Glomerular visceral epithelial cell (primary cell): Measurements from ENCODE around the gene NPB.

Experiments used
- DNase-seq: peaks from one replicate; pipeline ENCODE4 v3.0.0-alpha.2; 2016; ENCODE audit errors: extremely low spot score

The NPB gene

DNA sequence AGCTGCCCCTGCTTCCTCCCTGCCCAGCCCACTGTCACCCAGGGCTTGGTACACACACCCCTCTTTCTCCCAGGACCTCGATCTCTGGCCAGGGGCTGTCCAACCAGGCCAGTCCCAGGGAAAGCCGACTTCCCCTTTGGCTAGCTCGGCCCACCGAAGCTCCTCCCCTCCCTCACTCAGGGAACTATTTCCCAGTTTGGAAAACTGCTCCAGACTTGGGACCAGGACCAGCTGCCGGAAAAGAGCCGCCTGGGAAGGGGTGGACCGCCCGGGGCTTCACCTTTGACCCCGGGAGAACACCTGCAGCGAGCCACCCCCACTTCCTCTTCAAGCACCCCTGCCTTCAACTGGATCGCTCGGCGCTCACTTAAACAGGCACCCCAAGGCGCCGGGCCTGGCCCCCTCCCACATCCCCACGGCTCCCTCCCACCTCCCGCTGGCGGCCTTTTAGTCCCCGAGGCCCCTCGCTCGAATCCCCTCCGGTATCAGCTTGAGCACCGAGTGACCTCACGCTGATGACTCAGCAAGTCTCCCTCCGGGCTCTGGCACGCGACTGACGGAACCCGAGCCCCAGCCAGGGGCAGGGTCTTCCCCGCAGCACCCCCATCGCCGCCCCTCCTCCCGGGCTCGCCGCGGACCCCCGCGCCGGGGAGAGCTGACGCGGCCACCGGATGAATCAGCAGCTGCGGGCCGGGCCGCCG, 24.6 kb downstream of the NPB start:
- DNase-seq: peak; percentile 89

DNA sequence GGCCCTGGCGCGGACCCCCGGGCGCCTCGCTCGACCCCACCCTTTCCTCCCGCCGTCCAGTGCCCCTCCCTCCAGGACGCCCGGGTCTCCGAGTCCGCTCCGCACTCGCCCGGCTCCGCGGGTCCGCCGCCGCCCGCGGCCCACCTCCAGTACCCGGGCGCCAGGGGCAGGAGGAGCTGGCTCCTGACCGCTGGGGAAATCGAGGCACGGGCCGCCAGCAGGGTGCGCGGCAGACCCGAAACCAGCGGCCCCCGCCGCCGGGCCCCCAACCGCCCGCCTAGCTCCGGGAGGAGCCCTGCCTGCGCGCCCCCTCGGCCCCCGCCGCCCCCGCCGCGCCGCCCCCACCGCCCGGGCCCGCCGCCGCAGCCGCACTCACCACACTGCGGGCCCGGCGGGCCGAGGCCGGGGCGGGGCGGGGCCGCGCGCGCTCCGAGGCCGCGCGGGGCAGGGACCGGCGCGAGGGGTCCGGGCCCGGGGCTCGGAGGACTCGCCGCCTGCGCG, 25.2 kb downstream of the NPB start:
- no peak for DNase-seq

DNA sequence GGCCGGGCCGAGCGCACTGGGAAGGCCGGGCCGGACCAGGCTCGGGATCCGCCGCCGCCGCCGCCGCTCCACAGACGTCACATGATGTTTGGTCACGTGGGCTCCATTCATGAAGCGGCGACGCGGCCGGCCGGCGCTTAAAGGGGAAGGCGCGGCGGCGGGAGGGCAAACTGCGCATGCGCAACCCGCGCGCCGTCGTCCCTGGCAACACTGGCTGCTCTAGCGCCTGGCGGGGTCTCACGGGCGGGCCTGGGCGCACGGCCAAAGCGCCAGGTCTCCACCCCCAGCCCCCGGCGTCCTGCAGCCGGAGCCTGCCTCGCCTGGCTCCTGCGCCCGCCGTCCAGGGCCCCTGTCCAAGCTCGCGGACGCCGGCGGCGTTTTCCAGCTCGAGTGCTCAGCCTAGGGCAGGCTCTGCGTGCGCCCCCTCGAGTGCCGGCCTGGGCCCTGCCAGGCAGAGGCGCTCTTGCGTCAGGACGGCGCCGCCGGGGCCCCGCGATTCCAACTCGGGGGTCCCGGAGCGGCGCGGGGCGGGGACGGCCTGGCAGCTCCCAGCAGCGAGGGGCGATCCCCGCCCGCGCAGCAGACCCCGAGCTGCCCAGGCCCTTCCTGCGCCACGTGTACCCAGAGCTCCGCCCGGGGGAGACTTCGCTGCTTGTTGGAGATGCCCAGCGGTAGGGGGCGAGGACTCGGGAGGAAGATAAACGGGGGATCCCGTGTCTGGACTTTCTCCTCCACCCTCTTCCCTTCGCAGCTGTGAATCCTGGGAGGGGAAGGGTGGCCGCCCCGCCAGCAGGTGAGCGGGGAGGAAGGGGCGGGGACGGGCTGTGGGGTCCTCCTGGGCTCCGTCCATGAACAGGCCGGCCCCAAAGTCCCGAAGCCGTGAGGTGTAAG, 25.9 kb downstream of the NPB start, which contains the start of gene MAFG:
TSS of gene MAFG (minus strand) at position 83 of the 891 bp plus-strand sequence. CDS start 4,550 bp downstream, outside the sequence.
- peak; percentile 97 for DNase-seq

DNA sequence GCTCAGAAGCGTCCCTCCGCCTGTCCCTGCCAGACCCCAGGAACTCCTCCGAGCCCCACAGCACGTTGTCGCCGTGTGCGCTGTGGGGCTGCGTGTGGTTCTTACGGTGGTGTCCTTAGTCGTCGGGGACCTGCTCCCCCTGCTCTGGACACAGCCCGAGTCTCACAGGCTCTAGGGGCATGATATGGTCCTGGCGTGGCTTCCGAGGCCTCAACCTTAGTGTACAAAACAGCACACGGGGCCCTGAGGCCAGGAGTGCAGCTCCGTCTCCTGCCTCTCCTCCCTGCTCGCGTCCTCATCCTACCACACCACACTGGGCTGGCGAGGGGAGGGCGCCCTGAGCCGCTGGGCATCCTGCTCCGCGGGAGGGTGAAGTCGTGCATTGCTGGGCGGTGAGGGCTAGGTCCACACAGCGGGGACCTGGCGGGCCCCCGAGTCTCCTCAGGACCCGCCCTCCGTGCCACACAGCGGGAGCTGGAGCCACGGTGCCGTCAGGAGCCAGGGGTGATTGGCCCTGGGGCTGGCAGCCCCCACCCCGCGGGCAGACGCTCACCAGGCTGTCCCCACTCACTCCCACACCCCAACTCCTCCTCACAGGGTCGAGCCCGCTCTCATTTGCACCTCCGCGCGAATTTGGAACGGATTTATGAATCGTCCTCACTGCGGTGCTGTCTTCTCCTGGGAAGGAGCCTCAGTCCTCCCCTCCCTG, 26.7 kb downstream of the NPB start:
- no peak for DNase-seq

DNA sequence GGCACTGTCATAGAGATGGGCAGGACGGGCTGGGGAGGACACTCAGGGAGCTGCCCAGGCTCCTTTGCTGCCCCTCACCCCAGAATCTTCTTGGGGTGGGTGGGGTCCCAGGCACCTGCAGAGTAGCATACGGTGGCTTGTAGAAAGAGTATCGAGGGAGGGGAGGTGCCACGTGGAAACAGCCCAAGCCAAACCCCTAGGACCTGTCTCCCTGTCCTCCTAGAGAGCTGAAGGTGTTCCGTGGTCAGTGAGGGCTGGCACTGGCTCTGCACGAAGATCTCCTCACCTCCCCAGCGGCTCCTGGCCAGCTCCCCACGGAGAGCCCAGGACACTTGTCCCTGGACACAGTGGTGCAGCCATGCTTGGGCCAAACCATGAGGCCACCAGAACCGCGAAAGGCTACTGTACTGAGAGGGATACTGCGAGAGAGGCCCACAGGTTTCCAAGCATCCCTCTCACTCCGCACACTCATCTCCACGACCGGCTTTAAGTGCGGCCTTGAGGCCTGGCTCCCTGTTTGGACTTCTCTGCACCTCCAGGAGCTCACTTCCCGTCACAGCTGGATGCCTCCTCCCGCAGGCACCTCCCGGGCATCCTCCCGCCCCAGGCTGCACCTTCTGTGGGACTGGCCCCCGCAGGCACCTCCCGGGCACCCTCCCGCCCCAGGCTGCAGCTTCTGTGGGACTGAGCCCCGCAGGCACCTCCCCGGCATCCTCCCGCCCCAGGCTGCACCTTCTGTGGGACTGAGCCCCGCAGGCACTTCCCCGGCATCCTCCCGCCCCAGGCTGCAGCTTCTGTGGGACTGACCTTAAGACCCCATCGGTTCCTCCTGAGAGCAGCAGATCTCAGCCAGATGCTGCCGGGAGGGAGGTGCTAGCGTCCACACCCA, 27.5 kb downstream of the NPB start:
- DNase-seq: no peak

DNA sequence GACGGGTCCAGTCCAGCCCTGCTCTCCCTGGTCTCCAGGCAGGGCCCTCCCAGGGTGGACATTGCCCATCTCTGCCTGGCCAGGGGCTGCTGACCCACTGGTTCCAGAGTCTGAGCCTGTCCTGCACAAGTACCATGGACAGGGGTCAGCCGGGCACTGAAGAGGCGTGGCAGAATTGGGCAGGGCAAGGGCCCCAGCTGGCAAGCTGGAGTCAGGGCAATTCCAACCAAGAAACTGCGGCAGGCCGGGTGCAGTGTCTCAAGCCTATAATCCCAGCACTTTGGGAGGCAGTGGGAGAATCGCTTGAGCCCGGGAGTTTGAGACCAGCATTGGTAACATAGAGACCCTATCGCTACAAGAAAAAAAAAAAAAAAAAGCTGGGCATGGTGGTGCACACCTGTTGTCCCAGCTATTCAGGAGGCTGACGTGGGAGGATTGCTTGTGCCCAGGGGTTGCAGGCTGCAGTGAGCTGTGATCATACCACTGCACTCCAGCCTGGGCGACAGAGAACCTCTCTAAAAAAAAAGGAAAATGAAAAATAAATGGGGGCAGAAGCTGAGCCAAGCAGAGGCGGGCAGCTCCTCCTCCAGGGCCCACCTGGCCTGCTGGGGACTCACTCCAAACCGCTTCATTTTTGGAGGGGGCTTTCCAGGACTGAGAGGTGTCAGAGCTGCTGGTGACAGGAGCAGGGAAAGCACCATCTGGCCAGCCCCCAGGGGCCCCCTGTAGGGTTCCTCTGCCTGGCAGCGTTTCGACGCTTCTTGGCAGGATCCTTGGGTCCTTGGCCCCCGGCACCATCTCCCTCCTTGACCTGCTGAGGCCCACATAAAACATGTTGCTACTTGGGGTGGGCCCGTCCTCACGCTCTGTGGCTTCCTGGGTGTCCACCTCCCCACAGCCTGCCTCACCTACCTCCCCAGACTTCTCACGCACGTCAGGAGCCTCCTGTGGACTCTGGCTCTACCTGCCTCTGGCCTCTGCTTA, 28.4 kb downstream of the NPB start:
- no peak for DNase-seq

DNA sequence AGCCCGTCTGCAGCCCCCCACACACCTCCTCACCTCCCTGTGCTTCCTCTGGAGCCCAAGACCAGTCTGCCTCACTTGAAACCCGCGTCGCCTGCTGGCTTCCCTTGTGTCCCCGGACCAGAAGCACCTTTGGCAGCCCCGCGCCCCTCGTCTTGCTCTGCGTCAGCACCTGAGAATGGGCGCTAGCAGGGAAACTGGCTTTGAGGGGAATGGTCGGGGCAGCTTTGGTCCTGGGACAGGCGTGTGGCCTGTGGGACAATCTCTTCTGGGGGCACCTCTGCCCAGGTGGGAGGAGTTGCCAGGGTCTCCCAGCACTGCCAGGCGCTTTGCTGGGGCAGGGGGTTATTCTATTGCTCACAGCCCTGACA, 29.1 kb downstream of the NPB start:
- no peak for DNase-seq

DNA sequence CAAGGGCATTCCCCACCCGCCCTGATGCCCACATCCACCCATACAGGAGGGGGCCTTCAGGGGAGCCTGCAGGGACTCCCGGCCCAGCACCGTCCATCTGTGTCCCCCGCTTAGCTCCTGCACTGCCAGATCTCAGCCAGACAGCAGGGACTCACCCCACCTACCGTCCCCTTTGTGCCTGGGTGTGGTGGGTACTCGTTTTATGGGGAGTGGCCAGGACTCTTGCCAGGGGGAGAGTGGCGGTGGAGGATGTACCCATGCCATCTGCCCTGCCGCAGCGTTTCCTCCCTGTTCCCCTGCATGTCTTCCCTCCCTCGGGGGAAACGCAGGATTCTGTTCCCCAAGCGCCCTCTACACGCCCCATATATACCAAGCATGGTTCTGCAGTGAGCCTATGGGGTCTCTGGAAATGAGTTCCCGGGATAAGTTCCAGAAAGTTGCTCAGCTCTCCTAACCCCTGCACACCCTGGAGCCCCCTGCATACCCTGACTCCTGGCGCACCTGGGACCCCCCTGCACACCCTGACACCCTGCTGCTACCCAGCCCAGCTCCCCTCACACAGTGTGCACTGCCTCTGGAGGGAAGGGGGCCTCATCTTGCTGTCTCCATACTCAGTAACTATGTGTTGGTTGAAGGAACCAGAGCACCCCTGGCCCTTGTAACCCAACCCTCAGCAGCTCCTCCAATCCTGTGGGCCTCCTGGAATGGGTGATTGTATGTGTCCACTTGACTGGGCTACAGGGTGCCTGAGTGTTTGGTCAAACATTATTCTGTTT, 29.7 kb downstream of the NPB start:
- no peak for DNase-seq

DNA sequence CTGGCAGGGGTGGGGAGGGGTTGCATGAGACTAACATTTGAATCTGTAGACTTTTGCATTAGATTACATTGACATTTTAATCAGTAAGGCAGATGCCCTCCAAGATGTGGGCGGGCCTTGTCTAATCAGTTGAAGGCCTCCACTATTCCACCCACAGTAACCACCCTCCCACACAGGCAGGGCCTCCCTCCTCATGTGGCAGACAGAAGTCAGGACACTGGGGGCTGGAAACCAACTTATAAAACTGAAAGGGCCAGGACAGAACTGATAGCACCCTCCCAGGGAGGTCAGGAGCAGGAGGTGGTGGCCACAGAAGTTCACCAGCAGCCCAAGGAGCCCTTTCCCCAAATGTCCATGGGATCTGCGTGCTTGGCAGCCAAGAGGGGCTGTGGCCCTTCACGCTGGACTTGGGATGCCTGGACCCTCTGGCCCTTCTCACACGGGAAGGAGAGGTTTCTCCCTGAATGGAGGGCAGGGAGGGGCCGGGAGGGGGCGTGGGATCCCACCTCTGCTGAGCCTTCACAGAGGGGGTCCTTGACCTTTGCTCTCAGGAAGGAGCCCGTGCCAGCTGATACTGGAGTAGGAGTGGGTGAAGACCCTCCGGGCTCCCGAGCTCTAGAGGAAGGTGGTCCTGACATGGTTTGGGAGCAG, 30.4 kb downstream of the NPB start:
- DNase-seq: no peak

DNA sequence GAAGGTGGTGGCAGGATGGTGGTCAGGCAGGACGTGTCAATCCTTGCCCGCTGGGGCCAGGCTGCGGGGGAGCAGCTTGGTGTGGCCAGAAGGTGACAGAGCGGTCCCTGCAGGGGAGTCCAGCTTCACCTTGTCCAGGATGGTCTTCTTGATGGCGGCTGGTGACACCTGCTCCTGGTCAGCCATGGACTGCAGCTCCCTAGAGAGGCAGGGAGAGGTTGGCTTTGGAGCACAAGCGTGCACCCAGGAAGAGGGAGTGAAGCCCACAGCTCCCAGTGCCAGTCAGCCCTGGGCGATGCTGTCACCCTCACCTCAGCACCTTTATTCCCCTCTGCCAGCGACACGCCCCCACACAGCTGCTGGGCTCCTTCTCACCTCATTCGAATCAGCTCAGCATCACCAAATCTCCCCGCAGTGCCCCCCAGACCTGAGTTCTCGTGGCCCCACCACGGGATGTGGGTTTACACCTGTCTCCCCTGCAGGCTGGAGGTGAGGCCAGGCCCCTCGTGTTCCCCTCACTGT, 31.2 kb downstream of the NPB start:
- no peak for DNase-seq

DNA sequence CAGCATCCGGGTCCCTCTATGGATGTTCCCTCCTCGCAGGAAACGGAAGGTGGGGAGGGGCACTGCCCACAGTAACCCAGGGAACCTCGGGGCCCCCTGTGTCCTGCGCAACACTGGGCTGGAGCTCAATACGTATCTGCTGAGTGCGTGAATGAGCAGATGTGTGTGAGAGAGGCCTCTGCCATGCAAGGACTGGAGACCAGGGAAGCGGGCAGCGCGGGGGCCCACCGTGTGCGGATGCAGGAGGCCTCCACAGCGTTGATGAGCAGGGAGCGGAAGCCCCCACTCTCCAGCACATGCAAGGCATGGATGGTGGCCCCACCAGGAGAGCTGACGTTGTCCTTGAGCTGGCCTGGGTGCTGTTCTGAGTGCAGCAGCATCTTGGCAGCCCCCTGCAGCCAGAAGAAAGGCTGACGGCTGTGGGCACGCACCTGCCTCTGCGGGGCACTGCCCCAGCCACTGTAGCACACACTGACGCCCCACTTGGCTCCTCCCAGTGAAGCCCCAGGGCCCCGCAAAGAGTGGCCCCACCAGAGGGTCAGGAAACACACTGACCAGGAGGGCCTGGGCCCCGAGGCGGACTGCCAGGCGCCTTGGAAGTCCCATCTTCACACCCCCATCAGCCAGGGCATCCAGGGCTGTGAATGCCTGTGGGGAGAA, 32.2 kb downstream of the NPB start:
- no peak for DNase-seq

DNA sequence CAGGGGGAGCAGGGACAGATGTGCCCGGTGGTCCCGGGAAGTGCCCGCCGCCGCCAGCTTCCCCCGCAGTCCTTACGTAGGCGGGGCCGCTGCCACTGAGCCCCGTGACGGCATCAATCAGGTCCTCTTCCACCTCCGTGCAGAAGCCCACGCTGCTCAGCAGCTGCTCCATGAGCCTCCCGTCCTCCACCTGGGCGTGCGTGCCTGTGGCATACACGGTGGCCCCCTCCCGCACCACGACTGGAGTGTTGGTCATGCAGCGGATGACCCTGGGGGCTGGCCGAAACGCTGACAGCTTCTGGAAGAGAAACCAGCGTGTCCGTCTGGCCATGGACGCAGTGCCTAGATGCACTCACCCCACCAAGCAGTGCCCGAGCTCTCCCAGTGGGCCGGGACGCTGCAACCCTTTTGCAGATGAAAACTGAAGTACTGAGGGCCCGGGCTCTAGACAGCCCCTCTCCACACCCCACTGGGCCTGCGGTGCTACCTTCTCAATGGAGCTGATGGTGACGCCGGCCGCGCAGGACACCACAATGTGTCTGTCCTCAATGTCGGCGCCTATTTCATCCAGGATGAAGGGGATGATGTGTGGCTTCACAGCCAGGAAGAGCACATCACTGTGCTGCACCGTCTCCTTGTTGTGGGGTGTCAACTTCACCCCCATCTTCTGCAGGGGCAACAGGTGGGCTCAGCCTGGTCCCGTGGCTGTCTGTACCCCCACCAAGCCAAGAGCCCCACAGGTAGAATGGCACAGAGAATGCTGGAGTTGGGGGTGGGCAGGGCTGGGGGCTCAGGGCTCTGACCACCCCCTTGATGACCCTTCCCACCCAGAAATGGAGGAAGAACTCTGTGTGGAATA, 33.0 kb downstream of the NPB start:
- no peak for DNase-seq

DNA sequence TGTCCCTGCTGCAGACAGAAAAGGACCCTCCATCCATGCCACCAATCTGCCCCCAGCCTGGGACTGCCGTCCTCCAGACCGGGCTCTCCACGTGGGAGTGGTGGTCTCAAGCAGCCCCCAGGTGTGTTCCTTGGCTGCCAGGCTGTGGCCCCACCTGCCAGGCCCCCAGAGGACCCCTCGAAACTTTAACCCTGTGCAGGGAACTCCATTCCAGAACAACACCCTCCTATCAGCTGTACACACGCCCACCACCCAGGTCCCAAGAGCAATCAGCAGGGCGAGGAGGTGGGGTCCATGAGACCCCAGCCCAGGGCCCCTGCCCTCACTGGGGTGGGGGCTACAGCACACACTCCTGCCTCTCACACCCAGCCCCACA, 33.7 kb downstream of the NPB start:
- no peak for DNase-seq

DNA sequence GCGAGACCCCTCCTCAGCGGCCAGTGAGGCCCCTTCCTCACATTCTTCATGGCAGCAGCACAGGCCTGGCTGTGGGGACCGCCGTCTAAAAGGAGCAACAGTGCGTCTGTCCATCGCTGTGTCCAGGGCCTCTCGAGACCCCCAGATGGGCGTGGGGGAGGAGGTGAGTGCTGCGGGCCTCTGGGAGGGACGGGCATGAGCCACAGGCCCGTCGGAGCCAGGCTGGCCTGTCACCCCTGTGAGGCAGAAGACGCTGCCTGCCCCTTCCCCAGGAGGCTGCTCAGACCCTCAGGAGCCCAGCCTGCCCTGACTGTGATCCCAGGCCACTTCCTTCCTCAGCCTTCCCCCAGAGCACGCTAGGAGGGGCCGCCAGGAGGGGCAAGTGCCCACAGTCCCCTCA, 37.2 kb downstream of the NPB start:
- DNase-seq: no peak

DNA sequence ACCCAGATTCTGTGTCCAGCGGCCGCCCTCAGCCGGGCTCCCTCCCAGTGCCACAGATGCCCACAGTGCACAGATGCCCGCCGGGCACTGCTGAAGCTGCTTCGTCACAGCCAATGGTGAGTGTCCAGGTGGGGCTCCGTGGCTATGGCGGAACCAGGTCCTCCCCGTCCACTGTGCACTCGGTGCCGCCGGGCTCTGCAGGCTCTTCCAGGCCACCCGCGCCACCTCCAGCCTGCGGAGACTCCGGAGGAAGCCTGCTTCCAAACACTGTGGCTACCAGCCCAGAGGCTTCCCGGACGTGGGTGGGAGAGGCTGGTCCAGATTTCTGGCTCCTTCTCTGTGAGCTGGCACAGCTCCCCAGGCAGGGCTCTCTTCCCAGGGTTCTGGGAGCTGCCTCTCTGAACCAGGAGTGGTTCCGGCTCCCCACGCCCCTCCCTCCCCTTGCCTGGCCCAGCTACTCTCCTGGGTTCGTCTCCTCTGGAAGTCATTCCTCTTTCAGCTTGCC, 37.9 kb downstream of the NPB start:
- no peak for DNase-seq

DNA sequence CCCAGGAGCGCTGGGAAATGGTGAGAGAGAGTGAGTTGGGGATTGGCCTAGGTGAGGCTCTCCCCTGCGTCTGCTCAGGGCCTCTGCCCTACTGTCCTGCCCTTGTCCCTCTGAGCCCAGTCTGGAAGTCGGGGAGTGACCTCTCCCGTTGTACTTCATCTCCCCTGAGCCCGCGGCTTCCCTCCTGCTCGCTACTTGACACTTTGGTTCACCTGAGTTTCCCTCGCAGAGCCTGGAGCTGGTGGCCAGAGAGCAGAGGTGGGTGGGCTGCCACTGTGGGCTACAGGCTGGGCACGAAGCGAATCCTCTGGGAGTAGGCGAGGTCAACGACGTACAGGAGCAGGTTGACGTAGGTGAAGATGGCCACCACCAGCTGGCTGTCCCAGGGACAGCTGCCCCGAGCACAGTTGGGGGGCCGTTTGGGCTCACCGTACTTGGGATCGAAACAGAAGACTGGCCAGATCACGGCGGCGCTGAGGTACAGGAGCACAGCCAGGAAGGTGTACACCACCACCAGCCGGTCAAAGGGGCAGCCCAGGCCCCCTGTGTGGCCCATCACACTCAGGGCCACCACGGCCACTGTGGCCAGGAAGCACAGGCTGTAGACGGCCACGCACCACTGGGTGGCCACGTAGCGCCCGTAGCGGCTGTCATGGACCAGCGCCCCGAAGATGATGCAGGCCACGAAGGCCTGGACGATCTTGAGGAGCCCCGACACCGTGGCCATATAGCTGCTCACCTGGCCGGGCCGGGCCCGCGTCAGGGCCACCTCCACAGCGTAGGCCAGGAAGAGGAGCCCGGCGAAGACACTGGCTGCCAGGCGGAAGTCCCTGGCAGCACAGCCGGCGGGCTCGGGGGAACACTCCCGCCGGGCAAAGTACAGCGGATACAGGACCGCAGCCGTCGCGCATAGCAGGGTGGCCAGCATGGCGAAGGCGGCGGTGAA, 38.8 kb downstream of the NPB start:
- DNase-seq: no peak
